ENCODE results near the gene UGT1A7.

- TF ChIP-seq, protein P1, sequence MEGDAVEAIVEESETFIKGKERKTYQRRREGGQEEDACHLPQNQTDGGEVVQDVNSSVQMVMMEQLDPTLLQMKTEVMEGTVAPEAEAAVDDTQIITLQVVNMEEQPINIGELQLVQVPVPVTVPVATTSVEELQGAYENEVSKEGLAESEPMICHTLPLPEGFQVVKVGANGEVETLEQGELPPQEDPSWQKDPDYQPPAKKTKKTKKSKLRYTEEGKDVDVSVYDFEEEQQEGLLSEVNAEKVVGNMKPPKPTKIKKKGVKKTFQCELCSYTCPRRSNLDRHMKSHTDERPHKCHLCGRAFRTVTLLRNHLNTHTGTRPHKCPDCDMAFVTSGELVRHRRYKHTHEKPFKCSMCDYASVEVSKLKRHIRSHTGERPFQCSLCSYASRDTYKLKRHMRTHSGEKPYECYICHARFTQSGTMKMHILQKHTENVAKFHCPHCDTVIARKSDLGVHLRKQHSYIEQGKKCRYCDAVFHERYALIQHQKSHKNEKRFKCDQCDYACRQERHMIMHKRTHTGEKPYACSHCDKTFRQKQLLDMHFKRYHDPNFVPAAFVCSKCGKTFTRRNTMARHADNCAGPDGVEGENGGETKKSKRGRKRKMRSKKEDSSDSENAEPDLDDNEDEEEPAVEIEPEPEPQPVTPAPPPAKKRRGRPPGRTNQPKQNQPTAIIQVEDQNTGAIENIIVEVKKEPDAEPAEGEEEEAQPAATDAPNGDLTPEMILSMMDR (IDR thresholded peaks at IDR 0.05) = peak; percentile 79 to 88 (median 84)
- TF ChIP-seq POLR2A (IDR thresholded peaks at IDR 0.05) (no peak), EP300 (IDR thresholded peaks at IDR 0.05; ENCODE audit: low read depth) (no peak)
These were observed 29.8 kb downstream of the UGT1A7 start for GRCh38 chr2:233711312-233712008.
